ENCODE measurements around the gene ZNF182. TPM values are rescaled to one million over a fixed set of nuclear protein-coding genes. Genes with fewer than 3 reads are reported as not detected.
"Not testable (repeated sequence)": the region's sequence is repeated elsewhere in the genome, so short reads cannot be mapped to it uniquely, and the experiment has no call there.

ZNF182 gene
- polyA plus RNA-seq, result 1 to 10 TPM; 1.3 to 2.0 (median 2.0) TPM

- H3K27ac ChIP-seq (ENCODE audit: low read depth, low read length), result no peak within 1 kb of the TSS
- WGBS, 3 donors, result 0 to 24% (median 1%) methylated on average over 31 to 33 of the region's 34 CpGs
Observed at GRCh38 chrX:48003758-48004457, at the start of gene ZNF182. Gene ZNF182, minus strand, starts transcription at chrX:48003989. Its CDS starts 1,380 bp downstream, at chrX:48002609.

GRCh38 chrX:48046846-48047245 lies 43.1 kb upstream of the ZNF182 start:
- no peak overlapping the region for H3K27ac ChIP-seq (ENCODE audit: low read depth, low read length)
- 75 to 94% (median 94%) methylated on average over 5 of the region's 5 CpGs for WGBS, 3 donors

DNA sequence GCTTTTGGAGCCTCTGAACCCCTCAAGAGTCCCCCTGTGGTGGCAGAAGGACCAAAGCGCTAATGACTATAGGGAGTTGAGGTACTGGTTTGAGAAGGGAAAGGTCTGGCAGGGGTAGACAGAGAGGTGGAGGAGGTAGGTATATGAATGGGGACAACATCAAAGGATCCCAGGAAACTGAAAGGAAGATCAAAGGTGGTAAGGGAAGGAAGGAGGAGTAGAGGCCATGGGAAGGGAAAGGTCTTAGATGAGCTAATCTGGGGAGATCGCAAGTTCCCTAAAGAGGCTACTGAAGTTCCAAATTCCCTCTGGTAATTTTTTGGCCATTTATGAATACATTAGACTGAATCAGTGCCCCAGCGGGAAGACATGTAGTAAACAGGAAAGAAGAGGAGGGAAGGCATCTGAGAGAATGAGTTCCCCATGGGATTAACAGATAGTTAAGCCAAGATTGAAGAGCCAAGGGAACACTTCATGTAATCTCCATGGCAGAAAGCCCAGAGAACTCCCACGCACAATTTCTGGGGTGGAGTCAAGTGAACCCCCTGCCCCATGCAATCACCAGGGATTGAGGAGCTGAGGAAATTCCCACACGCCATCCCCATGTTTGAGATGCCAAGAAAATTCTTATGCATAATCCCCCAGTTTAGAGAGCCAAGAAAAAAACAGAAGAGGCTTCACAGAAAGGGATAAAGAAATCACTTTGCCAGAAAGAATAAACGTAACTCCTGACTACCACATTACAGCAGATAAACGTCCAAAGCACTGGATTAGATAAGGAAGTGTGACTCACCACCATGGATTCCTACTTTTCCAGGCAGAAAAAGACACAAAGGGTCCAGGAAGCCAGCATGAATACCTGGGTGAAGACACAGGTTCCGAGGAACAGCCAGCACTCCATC lies 41.9 kb upstream of the ZNF182 start:
- H3K27ac ChIP-seq (ENCODE audit: low read depth, low read length), result no peak overlapping the region
- whole genome bisulfite sequencing, 3 donors, result 46 to 65% (median 48%) methylated on average over 8 of the region's 8 CpGs

DNA sequence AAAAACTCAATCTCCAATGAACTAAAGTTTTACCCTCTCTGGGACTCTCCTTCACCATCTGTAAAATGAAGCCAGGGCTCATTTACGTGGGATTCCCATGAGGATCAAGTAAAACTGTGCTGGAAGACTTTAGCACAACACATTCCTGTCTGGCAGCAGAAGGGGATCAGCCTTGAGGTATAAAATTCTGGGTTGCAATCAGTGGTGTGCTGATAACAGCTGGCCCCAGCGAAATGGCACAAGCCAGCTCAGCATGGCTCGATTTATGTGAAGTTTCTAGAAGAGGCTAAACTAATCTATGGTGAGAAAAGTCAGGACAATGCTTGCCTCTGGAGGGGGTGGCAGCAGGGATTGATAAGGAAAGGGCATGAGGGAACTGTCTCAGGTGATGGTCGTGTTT lies 39.3 kb upstream of the ZNF182 start:
- 58 to 78% (median 73%) methylated on average over 4 of the region's 4 CpGs for WGBS, 3 donors
- H3K27ac ChIP-seq (ENCODE audit: low read depth, low read length), result no peak overlapping the region

DNA sequence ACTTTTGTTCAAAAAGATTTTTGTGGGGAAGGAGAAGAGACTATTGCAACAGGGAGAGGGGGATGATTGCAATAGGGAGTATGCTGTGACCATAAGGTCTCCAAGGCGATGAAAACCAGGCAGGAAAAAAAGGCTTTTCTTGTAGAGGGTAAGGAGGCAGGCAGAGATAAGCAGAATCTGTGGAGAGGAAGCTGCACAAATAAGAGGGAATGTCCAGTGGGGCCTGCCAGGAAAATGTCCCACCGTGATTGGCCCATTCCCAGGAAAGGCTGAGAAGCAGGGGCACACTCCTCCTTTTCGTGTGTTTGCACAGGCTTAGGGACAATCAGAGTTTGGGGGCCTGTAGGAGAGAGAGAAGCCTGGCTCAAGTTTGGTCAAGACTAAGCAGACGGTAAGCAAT lies 32.1 kb upstream of the ZNF182 start:
- H3K27ac ChIP-seq (ENCODE audit: low read depth, low read length), result no peak overlapping the region
- 53 to 60% (median 60%) methylated on average over 4 of the region's 4 CpGs for WGBS, 3 donors

GRCh38 chrX:48030641-48031173 lies 26.9 kb upstream of the ZNF182 start:
- WGBS, 3 donors, result 72 to 84% (median 73%) methylated on average over 8 to 10 of the region's 10 CpGs
- not testable (repeated sequence) for H3K27ac ChIP-seq (ENCODE audit: low read depth, low read length)

DNA sequence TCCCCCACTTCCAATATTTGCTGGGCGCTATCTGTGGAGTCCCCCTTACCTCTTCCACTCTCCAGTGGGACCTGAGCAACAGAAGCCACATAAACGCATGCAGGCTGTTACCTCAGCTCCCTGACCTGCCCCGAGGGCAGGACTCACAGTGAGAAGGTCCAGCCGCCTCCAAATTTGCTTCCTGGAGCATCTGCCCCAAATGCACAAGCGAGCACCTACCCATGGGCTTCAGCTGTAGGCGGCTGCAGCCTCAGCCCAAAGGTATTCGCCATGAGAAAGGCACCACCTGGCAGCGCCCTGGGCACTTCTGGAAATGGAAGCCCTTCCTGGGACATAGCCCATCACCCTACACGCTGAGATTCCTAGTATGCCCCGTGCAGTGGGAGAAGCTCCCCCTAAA lies 26.4 kb upstream of the ZNF182 start:
- 81 to 92% (median 90%) methylated on average over 9 to 10 of the region's 10 CpGs for WGBS, 3 donors
- H3K27ac ChIP-seq (ENCODE audit: low read depth, low read length), result no peak overlapping the region

GRCh38 chrX:48028091-48028490 lies 24.3 kb upstream of the ZNF182 start:
- H3K27ac ChIP-seq (ENCODE audit: low read depth, low read length), result no peak overlapping the region
- 90 to 95% (median 91%) methylated on average over 8 of the region's 8 CpGs for WGBS, 3 donors

GRCh38 chrX:48027545-48027944 lies 23.8 kb upstream of the ZNF182 start:
- H3K27ac ChIP-seq (ENCODE audit: low read depth, low read length), result not testable (repeated sequence)
- 56 to 73% (median 71%) methylated on average over 3 to 4 of the region's 4 CpGs for WGBS, 3 donors

- WGBS, 3 donors, result 2 to 7% (median 3%) methylated on average over 7 of the region's 7 CpGs
- H3K27ac ChIP-seq (ENCODE audit: low read depth, low read length), result no peak overlapping the region
Observed at GRCh38 chrX:48025561-48025960, 21.8 kb upstream of the ZNF182 start.

- WGBS, 3 donors, result 86 to 100% (median 88%) methylated on average over 3 of the region's 3 CpGs
- no peak overlapping the region for H3K27ac ChIP-seq (ENCODE audit: low read depth, low read length)
Observed at GRCh38 chrX:48022738-48023137, 18.9 kb upstream of the ZNF182 start.

DNA sequence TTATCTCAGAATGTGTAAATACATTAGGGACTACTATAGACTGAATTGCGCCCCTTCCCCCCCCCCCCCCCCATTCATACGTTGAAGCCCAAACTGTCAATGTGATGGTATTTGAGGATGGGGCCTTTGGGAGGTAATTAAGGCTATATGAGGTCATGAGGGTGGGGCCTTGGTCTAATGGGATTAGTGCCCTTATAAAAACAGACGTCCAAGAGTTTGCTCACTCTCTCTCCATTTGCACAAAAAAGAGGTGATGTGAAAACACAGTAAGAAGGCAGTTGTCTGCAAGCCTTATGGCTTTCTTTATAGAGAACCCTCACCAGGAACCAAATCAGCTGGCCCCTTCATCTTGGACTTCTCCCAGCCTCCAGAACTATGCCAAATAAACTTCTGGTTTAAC lies 18.3 kb upstream of the ZNF182 start:
- WGBS, 3 donors, result 40 to 74% (median 55%) methylated on average over 1 to 3 of the region's 3 CpGs
- H3K27ac ChIP-seq (ENCODE audit: low read depth, low read length), result no peak overlapping the region

DNA sequence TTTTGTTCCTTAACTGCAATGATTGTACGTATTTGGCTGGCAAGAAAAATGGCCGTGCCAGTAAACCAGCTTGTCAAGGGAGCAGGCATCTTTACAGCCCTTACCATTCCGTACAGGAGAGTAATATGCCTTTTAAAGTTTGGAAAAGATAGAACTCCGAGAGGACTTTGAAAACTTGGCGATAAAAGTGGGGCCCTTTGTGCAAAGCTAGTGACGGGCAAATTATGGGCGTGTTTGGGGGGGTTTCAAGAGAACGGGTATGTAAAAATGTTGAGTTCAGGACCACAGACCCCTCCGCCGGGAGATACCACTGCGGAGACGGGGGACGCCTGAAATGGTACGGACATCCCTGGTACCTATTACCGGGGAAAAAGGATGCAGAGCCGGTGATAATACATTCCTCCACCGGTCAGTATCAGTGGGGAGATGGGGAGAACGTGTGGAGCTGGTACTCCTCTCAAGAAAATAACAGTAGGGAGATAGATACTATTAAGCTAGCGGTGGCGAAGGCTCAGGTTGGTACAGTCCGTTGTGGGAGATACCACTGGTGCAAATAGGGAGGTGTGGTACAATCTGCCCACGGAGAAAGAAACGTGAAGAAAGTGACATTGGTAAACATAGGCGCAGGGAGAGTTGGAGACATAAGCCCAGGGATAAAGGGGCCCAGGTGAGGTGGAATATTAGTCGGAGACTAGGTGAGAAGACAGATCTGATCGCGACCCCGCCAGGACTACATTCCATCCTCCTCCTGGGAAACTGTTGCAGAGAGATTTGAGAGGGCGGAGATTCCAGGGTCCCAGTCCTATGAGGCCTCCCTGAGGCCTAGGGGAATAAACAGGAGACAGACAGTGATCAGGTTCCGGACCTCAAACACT lies 17.5 kb upstream of the ZNF182 start:
- WGBS, 3 donors, result 1 to 25% (median 1%) methylated on average over 29 to 30 of the region's 30 CpGs
- peak overlapping the region; percentile 75 for H3K27ac ChIP-seq (ENCODE audit: low read depth, low read length)

DNA sequence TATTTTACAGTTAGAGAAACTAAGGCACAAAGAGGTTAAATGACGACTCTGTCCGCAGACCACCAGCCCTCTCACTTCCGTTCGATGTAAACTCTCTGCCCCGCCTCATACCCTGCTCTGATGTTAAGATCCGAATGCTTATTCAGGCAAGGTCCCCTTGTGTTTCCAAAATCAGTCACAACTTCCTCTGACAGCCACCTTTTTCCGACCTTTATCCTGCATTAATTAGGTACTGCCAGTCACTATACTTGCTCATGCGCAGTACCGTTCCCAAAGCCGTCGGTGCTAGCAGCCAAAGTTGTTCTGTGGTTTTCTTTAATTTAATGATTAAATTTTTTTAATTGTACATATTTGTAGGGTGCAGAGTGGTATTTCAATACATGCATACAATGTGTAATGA lies 16.7 kb upstream of the ZNF182 start:
- not testable (repeated sequence) for H3K27ac ChIP-seq (ENCODE audit: low read depth, low read length)
- WGBS, 3 donors, result 48 to 58% (median 50%) methylated on average over 11 of the region's 11 CpGs

DNA sequence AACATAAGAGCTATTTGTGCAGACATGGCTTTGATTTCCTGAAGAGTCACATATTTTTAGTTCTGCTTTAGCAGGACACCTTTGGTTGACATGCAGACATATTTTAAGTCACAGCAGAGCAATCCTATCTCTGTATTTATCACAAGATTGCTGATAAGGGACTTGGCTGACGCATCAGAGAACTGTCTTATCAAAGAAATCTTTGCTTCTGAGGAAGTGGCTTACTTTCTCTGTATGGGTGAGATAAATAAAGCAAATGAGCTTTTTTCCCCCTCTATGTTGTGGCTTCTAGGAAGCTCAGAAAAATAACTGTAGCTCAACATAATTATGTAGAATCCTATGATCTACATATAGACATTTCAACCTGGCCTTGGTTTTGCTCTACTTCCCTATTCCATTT lies 16.1 kb upstream of the ZNF182 start:
- no CpG with 5 or more reads among the region's 1 CpG for WGBS, 3 donors
- H3K27ac ChIP-seq (ENCODE audit: low read depth, low read length), result not testable (repeated sequence)

- not testable (repeated sequence) for H3K27ac ChIP-seq (ENCODE audit: low read depth, low read length)
- WGBS, 3 donors, result 90 to 97% (median 92%) methylated on average over 9 to 26 of the region's 46 CpGs
Observed at GRCh38 chrX:48016583-48017310, 13.0 kb upstream of the ZNF182 start.

DNA sequence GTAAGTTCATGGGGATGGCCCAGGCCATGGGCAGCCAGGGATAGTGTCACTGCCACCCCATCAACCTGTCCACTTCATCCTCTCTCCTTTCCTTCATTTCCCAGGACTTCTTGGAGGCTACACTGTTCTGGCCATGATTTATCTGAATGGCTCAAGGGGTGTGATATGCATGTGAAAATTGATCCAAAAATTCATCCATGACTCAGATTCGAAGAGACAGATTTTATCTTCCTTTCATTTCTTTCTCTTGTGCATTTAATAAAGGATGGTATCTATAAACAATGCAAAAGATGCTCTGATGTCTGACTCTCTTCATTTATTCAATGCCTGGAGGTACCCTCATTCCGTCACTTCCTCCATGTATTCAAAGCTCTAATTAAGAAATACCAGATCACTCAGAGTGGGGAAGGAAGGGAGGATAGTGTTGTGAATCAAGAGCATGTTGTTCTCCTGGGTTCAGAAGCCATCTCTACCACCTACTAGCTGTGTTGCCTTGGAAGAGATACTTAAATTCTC lies 5.7 kb upstream of the ZNF182 start:
- not testable (repeated sequence) for H3K27ac ChIP-seq (ENCODE audit: low read depth, low read length)
- WGBS, 3 donors, result no CpG with 5 or more reads among the region's 2 CpGs

DNA sequence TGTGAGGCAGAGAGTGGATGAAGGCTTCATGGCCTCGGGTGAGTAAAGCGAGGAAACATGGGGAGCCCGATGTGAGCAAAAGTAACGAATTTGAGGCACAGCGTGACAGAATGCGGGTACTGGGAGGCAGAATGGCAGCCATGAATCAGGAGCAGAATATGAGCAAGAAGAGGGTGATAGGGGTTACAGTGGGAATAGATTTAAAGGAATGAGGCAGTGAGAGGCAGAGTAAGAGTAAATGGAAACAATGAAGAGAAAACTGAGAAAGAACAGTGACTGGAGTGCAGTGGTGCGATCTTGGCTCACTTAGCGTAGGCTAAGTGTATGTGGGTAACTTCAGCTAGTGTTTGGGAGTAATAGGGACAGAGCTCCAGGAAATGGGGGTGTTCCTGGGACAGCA lies 2.9 kb upstream of the ZNF182 start, which contains the start of gene SPACA5:
Gene SPACA5, plus strand, starts transcription at position 301 of the 400 bp plus-strand sequence. CDS start 815 bp downstream, outside the sequence.
- no CpG with 5 or more reads among the region's 8 CpGs for WGBS, 3 donors
- not testable (repeated sequence) for H3K27ac ChIP-seq (ENCODE audit: low read depth, low read length)
